Activated T-helper 17 cell treated with anti-CD3 and anti-CD28 coated beads, Interleukin-2, amount 50 U/mL, for 72 hours (primary cell): ENCODE results near the gene DCUN1D1. TPM values are rescaled to one million over a fixed set of nuclear protein-coding genes. Genes with fewer than 3 reads are reported as not detected.
"Not testable (repeated sequence)": the region's sequence is repeated elsewhere in the genome, so short reads cannot be mapped to it uniquely, and the experiment has no call there.

Experiments
- ATAC-seq: fragments of 150-1000 bp; cut with Tn5 transposase; replicated peaks from 2 replicates; pipeline ENCODE4 v1.10.0; 2021; ENCODE audit warnings: mild to moderate bottlenecking, moderate library complexity
- H3K27ac Mint-ChIP-seq: one replicate; pipeline ENCODE4 v1.8.0; 2022; ENCODE audit warnings: mixed read lengths
- H3K27me3 Mint-ChIP-seq: one replicate; pipeline ENCODE4 v1.8.0; 2022; ENCODE audit warnings: mixed read lengths
- H3K36me3 Mint-ChIP-seq: one replicate; pipeline ENCODE4 v1.8.0; 2022; ENCODE audit warnings: low read depth, mild to moderate bottlenecking, mixed read lengths
- H3K4me1 Mint-ChIP-seq: one replicate; pipeline ENCODE4 v1.8.0; 2022; ENCODE audit warnings: mixed read lengths
- H3K4me3 Mint-ChIP-seq: one replicate; pipeline ENCODE4 v1.8.0; 2022; ENCODE audit warnings: mild to moderate bottlenecking, mixed read lengths
- H3K9me3 Mint-ChIP-seq: one replicate; pipeline ENCODE4 v1.8.0; 2022; ENCODE audit warnings: mixed read lengths
- total RNA-seq, 2 donors: library from RNA; stranded (reverse); gene quantifications; one replicate each; pipeline ENCODE4 v1.2.3, GENCODE V29; 2022

Gene DCUN1D1
- total RNA-seq, result 10 to 100 TPM; 37.0 to 59.5 TPM

DNA sequence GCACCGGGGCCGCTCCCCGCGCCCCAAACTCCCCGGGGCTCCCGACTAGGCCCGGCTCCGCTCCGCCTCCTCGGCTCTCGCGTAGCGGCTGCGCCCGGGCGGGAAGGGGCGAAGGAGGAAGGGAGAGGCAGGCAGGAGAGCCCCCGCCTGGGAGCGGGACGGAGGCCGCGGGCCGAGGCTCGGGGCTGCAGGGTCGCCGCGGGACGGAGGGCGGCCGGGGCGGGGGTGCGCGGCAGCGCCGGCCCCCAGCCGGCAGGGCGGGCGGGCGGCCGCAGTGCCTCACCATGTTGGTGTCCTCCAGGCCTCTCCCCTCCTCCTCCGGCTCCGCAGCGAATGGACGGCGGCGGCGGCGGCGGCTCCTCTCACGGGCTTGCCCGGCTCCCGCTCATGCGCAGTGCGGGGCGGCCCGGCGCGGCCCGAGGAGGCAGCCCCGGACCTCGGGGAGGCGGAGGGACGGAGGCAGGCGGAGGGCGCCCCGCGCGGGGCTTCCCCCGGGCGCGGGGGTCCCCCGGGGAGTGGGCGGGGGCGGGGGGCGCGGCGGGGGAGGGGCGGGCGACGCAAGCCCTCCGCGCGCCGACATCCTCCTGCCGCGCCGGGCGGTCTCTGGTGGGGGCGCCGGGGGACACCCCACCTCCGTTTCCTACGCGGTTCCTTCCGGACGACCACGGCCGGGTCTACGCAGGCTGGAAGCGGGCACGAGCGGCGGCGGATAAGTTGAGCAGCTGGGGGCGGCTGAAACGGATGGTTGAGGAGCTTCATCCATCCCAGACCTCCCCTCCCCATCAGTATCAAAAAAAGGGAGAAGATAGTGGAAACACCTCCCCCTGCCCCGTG lies at the start of gene DCUN1D1:
Gene DCUN1D1 (minus strand): TSS at position 335 of the 834 bp plus-strand sequence. CDS start 49 bp downstream, at position 286.
- Mint-ChIP-seq H3K27me3 (no peaks in the 10 kb centered on the region), H3K27ac (peak within 1 kb of the TSS; percentile 85), H3K9me3 (no peaks in the 10 kb centered on the region), H3K36me3 (no peaks in the 10 kb centered on the region), H3K4me3 (peak within 1 kb of the TSS; percentile 88), H3K4me1 (peaks cover 9% of the 10 kb centered on the region)
- peak; percentile 95 for ATAC-seq

- Mint-ChIP-seq H3K4me3 (no peak overlapping the region), H3K36me3 (peaks cover 78% of the 10 kb centered on the region), H3K27me3 (no peaks in the 10 kb centered on the region), H3K4me1 (no peaks in the 10 kb centered on the region), H3K9me3 (no peaks in the 10 kb centered on the region), H3K27ac (no peak overlapping the region)
- ATAC-seq, result no peak
Observed at GRCh38 chr3:183028416-183028815, 48.1 kb upstream of the DCUN1D1 start.

DNA sequence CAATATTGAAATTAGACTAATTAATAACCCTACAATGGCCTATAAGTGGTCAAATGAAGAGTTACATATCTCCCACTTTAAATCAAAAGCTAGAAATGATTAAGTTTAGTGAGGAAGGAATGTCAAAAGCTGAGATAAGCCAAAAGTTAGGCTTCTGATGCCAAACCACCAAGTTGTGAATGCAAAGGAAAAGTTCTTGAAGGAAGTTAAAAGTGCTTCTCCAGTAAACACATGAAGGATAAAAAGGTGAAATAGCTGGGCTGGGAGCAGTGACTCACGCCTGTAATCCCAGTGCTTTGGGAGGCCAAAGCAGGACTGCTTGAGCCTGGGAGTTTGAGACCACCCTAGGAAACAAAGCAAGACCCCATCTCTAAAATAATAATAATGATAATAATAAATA lies 46.9 kb upstream of the DCUN1D1 start:
- Mint-ChIP-seq H3K4me1 (no peaks in the 10 kb centered on the region), H3K27me3 (no peaks in the 10 kb centered on the region), H3K36me3 (peaks cover 75% of the 10 kb centered on the region), H3K27ac (no peak overlapping the region), H3K4me3 (no peak overlapping the region), H3K9me3 (no peaks in the 10 kb centered on the region)
- ATAC-seq, result no peak

DNA sequence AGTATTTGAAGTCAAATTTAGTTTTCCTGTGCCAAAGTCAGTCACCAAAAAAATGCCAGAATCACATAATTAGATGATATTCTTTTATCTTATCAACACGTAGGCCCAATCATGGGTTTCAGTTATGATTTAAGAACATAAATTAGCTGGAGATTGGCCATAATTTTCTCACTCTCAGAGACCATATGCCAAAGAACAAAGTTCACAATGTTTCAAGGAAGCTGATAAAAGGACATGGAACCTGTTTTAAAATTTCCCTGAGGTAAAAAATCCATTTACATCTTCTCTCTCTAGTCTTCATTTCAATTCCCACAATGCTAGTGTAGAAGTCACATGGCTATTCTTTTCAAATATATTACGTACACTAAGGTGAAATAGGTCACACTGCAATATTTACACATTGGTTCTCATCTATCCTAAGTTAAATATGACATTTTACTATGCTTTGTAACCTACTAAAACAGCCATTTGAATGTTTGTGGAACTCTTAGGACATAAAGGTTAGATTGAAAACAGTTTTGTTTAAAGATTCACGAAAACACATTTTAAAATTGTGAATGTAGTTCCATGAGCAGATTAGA lies 42.7 kb upstream of the DCUN1D1 start:
- no peaks in the 10 kb centered on the region for H3K27me3 Mint-ChIP-seq

DNA sequence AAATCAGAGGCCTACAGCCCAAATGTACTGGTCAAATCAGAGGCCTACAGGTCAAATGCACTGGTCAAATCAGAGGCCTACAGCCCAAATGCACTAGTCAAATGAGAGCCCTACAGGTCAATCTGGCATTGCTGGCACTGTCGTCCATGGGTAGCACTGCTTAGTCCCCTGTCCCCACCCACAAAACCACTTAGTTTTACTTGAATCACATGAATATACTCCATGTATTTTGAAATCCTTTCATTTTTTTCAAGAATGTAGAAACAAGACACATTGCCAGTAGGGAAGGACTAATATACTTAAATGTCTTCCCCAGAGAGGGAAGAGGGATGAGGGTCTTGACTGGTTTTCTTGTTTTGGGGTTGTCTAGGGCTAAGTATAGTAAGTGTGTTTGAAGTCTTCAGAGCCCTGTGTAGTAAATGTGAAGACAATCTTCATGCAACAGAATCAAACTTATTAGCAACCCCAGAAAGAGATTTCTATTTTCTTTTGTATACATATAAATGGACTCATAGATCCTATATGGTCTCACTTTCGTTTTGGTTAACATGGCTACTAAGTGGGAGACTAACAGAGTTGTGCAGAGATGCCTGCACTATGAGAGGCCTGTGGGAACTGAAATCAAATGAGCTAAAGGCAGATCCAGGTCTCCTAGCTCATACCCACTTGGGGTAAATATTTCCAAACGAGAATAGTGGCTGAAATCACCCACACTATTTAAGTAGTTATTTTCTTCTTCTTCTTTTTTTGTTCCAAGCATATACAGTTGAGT lies 38.3 kb upstream of the DCUN1D1 start:
- H3K36me3 Mint-ChIP-seq, result peaks cover 77% of the 10 kb centered on the region
- H3K27ac Mint-ChIP-seq, result no peak overlapping the region
- ATAC-seq, result no peak
- no peaks in the 10 kb centered on the region for H3K27me3 Mint-ChIP-seq
- H3K4me1 Mint-ChIP-seq, result no peaks in the 10 kb centered on the region
- H3K4me3 Mint-ChIP-seq, result no peak overlapping the region
- H3K9me3 Mint-ChIP-seq, result no peaks in the 10 kb centered on the region

More for the DNA sequence above, 42.7 kb upstream of the DCUN1D1 start:
- ATAC-seq, result no peak
- H3K4me3 Mint-ChIP-seq, result no peak overlapping the region
- peaks cover 78% of the 10 kb centered on the region for H3K36me3 Mint-ChIP-seq
- H3K4me1 Mint-ChIP-seq, result no peaks in the 10 kb centered on the region
- no peak overlapping the region for H3K27ac Mint-ChIP-seq
- H3K9me3 Mint-ChIP-seq, result no peaks in the 10 kb centered on the region

GRCh38 chr3:183015185-183015584 lies 34.8 kb upstream of the DCUN1D1 start:
- Mint-ChIP-seq H3K27ac (no peak overlapping the region), H3K4me3 (no peak overlapping the region), H3K9me3 (no peaks in the 10 kb centered on the region), H3K4me1 (no peaks in the 10 kb centered on the region), H3K36me3 (peaks cover 54% of the 10 kb centered on the region), H3K27me3 (no peaks in the 10 kb centered on the region)
- no peak for ATAC-seq

DNA sequence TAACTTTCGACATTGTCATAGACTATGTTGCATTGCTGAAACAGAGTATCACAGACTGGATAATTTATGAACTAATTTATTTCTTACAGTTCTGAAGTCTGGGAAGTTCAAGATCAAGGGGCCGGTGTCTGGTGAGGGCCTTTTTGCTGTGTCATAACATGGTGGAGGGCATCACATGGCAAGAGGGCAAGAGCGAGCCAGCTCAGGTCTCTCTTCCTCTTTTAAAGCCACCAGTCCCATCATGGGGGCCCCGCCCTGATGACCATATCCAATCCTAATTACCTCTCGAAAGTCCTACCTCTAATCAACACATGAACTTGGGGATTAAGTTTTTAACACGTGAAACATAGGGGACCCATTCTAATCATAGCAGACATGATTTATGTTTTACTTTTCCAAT lies 33.5 kb upstream of the DCUN1D1 start:
- H3K36me3 Mint-ChIP-seq, result peaks cover 41% of the 10 kb centered on the region
- H3K4me1 Mint-ChIP-seq, result no peaks in the 10 kb centered on the region
- H3K4me3 Mint-ChIP-seq, result no peak overlapping the region
- H3K9me3 Mint-ChIP-seq, result no peaks in the 10 kb centered on the region
- H3K27ac Mint-ChIP-seq, result no peak overlapping the region
- ATAC-seq, result no peak
- H3K27me3 Mint-ChIP-seq, result no peaks in the 10 kb centered on the region

- Mint-ChIP-seq H3K9me3 (no peaks in the 10 kb centered on the region), H3K27ac (no peak overlapping the region), H3K36me3 (peaks cover 35% of the 10 kb centered on the region), H3K4me1 (no peaks in the 10 kb centered on the region), H3K27me3 (no peaks in the 10 kb centered on the region), H3K4me3 (no peak overlapping the region)
- no peak for ATAC-seq
Observed at GRCh38 chr3:183013074-183013473, 32.7 kb upstream of the DCUN1D1 start.

DNA sequence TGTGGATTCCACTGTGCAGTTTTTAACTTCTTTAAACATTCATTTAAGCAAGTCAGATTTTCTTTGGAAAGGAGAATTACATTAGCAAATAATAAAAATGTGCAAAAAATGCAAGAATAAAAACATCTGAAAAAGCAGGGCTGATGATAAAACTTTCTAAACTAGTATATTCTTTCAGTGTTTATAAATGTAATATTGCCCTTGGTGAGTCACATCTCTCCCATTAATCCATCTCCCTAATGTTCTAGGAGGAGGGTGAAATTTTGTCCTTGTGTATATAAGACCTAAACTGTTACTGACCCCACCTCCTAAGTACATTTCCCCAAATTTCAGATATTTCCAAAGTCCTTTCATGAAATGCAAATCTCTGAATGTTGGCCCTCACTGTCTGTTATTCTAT lies 28.5 kb upstream of the DCUN1D1 start:
- no peaks in the 10 kb centered on the region for H3K9me3 Mint-ChIP-seq
- no peaks in the 10 kb centered on the region for H3K27me3 Mint-ChIP-seq
- H3K27ac Mint-ChIP-seq, result no peak overlapping the region
- H3K36me3 Mint-ChIP-seq, result peaks cover 9% of the 10 kb centered on the region
- H3K4me1 Mint-ChIP-seq, result no peaks in the 10 kb centered on the region
- ATAC-seq, result no peak
- no peak overlapping the region for H3K4me3 Mint-ChIP-seq

GRCh38 chr3:183008303-183008702 lies 28.0 kb upstream of the DCUN1D1 start:
- Mint-ChIP-seq H3K9me3 (no peaks in the 10 kb centered on the region), H3K27ac (no peak overlapping the region), H3K27me3 (no peaks in the 10 kb centered on the region), H3K36me3 (peaks cover 9% of the 10 kb centered on the region), H3K4me3 (no peak overlapping the region), H3K4me1 (no peaks in the 10 kb centered on the region)
- no peak for ATAC-seq

DNA sequence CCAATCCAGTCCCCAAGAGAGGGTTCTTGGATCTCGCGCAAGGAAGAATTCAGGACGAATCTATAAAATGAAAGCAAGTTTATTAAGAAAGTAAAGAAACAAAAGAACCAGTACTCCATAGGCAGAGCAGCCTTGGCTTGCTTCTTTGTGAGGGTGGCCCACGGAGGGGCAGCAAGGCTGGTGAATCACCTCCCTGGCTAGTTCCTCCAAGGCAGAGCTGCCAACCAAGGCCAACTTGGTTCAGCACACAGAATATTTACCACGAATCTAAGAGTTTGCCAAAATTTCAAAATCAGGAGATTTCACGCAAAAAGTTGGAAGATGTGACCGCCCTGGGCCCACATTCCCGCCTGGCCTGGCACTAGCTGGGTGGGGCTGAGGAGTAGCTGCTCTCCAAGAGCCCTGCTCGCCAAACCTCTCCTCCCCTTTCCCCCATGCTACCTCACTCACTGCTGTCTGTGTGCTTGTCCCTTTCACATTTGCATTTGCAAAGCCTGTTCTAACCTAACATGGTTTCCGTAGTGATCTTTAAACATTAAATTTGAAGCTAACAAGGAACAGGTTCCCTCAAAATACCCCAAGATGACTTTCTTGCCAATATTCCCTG lies 26.2 kb upstream of the DCUN1D1 start:
- Mint-ChIP-seq H3K36me3 (no peaks in the 10 kb centered on the region), H3K27me3 (no peaks in the 10 kb centered on the region), H3K4me3 (no peak overlapping the region), H3K4me1 (no peaks in the 10 kb centered on the region), H3K9me3 (no peaks in the 10 kb centered on the region), H3K27ac (no peak overlapping the region)
- no peak for ATAC-seq

DNA sequence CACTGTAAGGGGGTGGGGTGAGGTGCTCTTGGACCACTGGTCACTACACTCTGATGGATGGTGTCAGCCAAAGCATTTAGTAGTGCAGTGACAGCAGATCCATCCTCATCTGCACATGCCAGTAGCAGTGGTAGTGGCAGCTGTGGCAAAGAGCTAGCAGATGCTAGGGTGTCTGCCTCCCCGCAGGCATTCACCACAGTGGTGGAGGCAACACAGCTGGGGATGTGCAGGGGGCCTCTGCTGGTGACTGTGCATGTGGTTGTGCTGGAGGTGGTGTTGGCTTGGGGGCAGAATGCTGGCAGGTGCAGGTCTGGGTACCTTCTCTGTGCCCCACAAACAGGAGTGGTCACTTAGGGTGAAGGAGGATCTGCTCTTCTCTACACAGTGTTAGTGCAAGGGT lies 19.4 kb upstream of the DCUN1D1 start:
- no peak overlapping the region for H3K4me3 Mint-ChIP-seq
- H3K27me3 Mint-ChIP-seq, result no peaks in the 10 kb centered on the region
- ATAC-seq, result no peak
- no peaks in the 10 kb centered on the region for H3K9me3 Mint-ChIP-seq
- no peak overlapping the region for H3K27ac Mint-ChIP-seq
- H3K4me1 Mint-ChIP-seq, result no peaks in the 10 kb centered on the region
- H3K36me3 Mint-ChIP-seq, result no peaks in the 10 kb centered on the region

DNA sequence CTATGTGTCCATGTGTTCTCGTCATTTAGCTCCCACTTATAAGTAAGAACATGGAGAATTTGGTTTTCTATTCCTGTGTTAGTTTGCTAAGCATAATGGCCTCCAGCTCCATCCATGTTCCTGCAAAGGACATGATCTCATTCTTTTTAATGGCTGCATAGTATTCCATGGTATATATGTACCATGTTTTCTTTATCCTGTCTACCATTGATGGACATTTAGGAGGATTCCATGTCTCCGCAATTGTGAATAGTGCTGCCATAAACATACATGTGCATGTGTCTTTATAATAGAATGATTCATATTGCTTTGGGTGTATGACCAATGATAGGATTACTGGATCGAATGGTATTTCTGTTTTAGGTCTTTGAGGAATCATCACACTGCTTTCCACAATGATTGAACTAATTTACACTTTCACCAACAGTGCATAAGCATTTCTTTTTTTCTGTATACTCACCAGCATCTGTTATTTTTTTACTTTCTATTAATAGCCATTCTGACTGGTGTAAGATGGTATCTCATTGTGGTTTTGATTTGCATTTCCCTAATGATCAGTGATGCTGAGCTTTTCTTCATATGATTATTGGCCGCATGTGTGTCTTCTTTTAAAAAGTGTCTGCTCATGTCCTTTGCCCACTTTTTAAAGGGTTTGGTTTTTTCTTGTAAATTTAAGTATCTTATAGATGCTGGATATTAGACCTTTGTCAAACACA lies 13.3 kb upstream of the DCUN1D1 start:
- not testable (repeated sequence) for ATAC-seq, H3K36me3 Mint-ChIP-seq, H3K4me3 Mint-ChIP-seq, H3K4me1 Mint-ChIP-seq, H3K27me3 Mint-ChIP-seq, H3K27ac Mint-ChIP-seq, H3K9me3 Mint-ChIP-seq

DNA sequence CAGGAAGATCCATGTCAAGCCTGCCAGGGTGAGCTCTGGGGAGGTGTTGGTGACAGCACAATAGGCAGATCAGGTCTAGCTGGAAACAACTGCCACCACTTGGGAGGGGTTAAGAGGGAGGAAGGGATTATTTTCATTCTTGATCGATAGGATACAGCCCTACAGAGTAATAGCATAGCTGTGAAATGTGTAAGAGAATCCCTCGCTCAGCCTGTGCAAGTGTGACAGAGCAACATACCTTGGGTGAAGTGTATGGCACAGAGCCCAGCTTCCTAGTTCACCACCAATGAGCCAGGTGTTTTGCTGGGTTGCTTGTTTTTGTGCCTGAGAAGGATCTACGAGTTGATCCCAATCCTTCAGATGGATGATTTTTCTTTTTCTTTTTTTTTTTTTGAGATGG lies 9.2 kb upstream of the DCUN1D1 start:
- Mint-ChIP-seq H3K9me3 (peaks cover 8% of the 10 kb centered on the region), H3K27me3 (no peaks in the 10 kb centered on the region), H3K4me3 (no peak overlapping the region), H3K36me3 (no peaks in the 10 kb centered on the region), H3K4me1 (no peaks in the 10 kb centered on the region), H3K27ac (no peak overlapping the region)
- ATAC-seq, result no peak
